Measurements from ENCODE around the gene CNTN4.

GRCh38 chr3:2506776-2507175 lies 408.1 kb downstream of the CNTN4 start:
- TF ChIP-seq CTCF (IDR thresholded peaks at IDR 0.05; ENCODE audit: extremely low read depth in 1 of 2, insufficient read depth in 1 of 2, low read depth in 1 of 2, low read length in 2 of 2) (no peak), EZH2 (IDR thresholded peaks at IDR 0.05; ENCODE audit: borderline replicate concordance, low read depth, low read length, severe bottlenecking) (no peak), POLR2A (IDR thresholded peaks at IDR 0.05; ENCODE audit: low read depth, low read length) (no peak), POLR2AphosphoS5 (IDR thresholded peaks at IDR 0.05; ENCODE audit: insufficient read depth, low read depth, low read length) (no peak), MYC (IDR thresholded peaks at IDR 0.05; ENCODE audit: low read depth, low read length) (no peak), FOS (IDR thresholded peaks at IDR 0.05; ENCODE audit: borderline replicate concordance, insufficient read depth, low read length) (no peak)

Data from endothelial cell of umbilical vein (primary cell).